ENCODE measurements around the gene LILRA2. TPM values are rescaled to one million over a fixed set of nuclear protein-coding genes. Genes with fewer than 3 reads are reported as not detected.

Gene LILRA2
- total and polyA plus RNA-seq, 10 of the 15 experiments (the other 5 are each of a cell fraction or from before 2014, with no cell fraction given), result 0.16 to 1.8 (median 0.43) TPM

- no peak for TF ChIP-seq STAT1 (conservative IDR thresholded peaks at IDR 0.05)
- no peak for TF ChIP-seq ZNF217 (IDR thresholded peaks at IDR 0.05)
- TF ChIP-seq ZNF274 (IDR thresholded peaks at IDR 0.05; ENCODE audit: insufficient read depth, insufficient read length), result no peak
- no peak for TF ChIP-seq FOXM1 (IDR thresholded peaks at IDR 0.05; ENCODE audit: low read depth, low read length)
- no peak for TF ChIP-seq MTA2 (IDR thresholded peaks at IDR 0.05; ENCODE audit: low read depth)
- TF ChIP-seq CHD2 (IDR thresholded peaks at IDR 0.05; ENCODE audit: borderline replicate concordance, low read depth, low read length), result no peak
- no peak for TF ChIP-seq ATF7 (IDR thresholded peaks at IDR 0.05; ENCODE audit: low read depth)
- TF ChIP-seq WRNIP1 (IDR thresholded peaks at IDR 0.05; ENCODE audit: borderline replicate concordance, low read depth, low read length), result no peak
- no peak for TF ChIP-seq ZBTB4 (CRISPR knock-in tag; IDR thresholded peaks at IDR 0.05)
These were observed 461 bp downstream of the LILRA2 start (continued) for GRCh38 chr19:54574051-54574450.

GRCh38 chr19:54574527-54575056, 1.0 kb downstream of the LILRA2 start:
- in situ Hi-C loops (cut with MboI), result loop anchor here (5.0 kb wide), 1 partner anchor 277 kb away; no protein-coding TSS in a partner anchor
- RAD21 ChIA-PET (ENCODE audit: unreplicated experiment), result no interaction called here
- peaks cover 20% of the 10 kb centered on the region for H3K4me1 ChIP-seq (ENCODE audit: control insufficient read depth, insufficient read depth, low read length)
- no peak for TF ChIP-seq ZNF24 (IDR thresholded peaks at IDR 0.05)
- no peak for TF ChIP-seq ZNF687 (IDR thresholded peaks at IDR 0.05)
- no peak for TF ChIP-seq KDM1A (IDR thresholded peaks at IDR 0.05; ENCODE audit: borderline replicate concordance)
- no peak for TF ChIP-seq JUNB (IDR thresholded peaks at IDR 0.05)
- TF ChIP-seq BCL3 (IDR thresholded peaks at IDR 0.05; ENCODE audit: borderline replicate concordance, insufficient read depth, low read depth, low read length, poor library complexity, severe bottlenecking), result no peak
- TF ChIP-seq MTA2 (IDR thresholded peaks at IDR 0.05; ENCODE audit: low read depth), result no peak
- TF ChIP-seq HCFC1 (IDR thresholded peaks at IDR 0.05; ENCODE audit: low read length), result no peak

More at GRCh38 chr19:54574527-54575056, 1.0 kb downstream of the LILRA2 start:
- Histone ChIP-seq H3K27me3 (replicated peaks in 1 of 2; ENCODE audit: control insufficient read depth in 2 of 2, insufficient read depth in 2 of 2, low read length in 1 of 2) (no peaks in the 10 kb centered on the region; a peak in 1 of 4 replicates), H3K36me3 (ENCODE audit: control insufficient read depth in 2 of 2, insufficient read depth in 2 of 2, low read length in 1 of 2) (no peaks in the 10 kb centered on the region), H3K9ac (ENCODE audit: control insufficient read depth, insufficient read depth, low read length) (no peak overlapping the region), H3K27ac (ENCODE audit: control insufficient read depth, insufficient read depth) (no peak overlapping the region), H2AFZ (ENCODE audit: control insufficient read depth, low read depth, low read length) (no peak overlapping the region), H3K4me3 (no peak overlapping the region), H3K9me3 (replicated peaks; ENCODE audit: control insufficient read depth, insufficient read depth, low read length) (no peaks in the 10 kb centered on the region; the same call in 2 of the 3 replicates), H3K79me2 (ENCODE audit: control insufficient read depth, insufficient read depth, low read length) (no peaks in the 10 kb centered on the region), H3K4me2 (ENCODE audit: control insufficient read depth, insufficient read depth) (no peak overlapping the region), H4K20me1 (ENCODE audit: control insufficient read depth, insufficient read depth) (no peaks in the 10 kb centered on the region)
- 34% methylated on average over 12 of the region's 12 CpGs for WGBS (ENCODE audit: insufficient coverage, insufficient replicate concordance, low lambda C conversion rate, missing lambda C conversion rate)
- POLR2A ChIA-PET, result no interaction called here
- FAIRE-seq (no peak), DNase-seq (ENCODE audit: low read depth, low spot score) (no peak), ATAC-seq (no peak)
- BruUV-seq (replicated peaks), result no TSS peak
- CTCF ChIA-PET, result no interaction called here
- intact Hi-C loops (cut with micrococcal nuclease; ENCODE audit: unreplicated experiment), result no loop called here
- SMC1A ChIA-PET (ENCODE audit: uncharacterized antibody, unreplicated experiment), result interaction anchor here (0.6 to 0.9 kb wide), 2 partner anchors 43 to 93 kb away, joined by 3 to 4 read pairs; no protein-coding TSS in a partner anchor

Measured in GM12878 (cell line).